Keratinocyte (primary cell): ENCODE results near the gene CABLES2. TPM values are rescaled to one million over a fixed set of nuclear protein-coding genes. Genes with fewer than 3 reads are reported as not detected.

ENCODE experiments used
- DNase-seq: peaks from one replicate; pipeline ENCODE4 v3.0.0-alpha.2; 2011; ENCODE audit warnings: low read depth, missing footprints, low spot score
- FAIRE-seq: peaks from 2 replicates; lab custom pipeline; 2011; peaks lifted over from hg19 to GRCh38; lab: Jason Lieb, UNC
- H2AFZ ChIP-seq: 2 replicates; pipeline ENCODE4 v1.6.0; 2012; ENCODE audit warnings: low read length, control low read depth, inconsistent platforms; ENCODE audit not compliant: control insufficient read depth
- H3K27ac ChIP-seq: 2 replicates; pipeline ENCODE4 v1.5.1; 2011; ENCODE audit warnings: low read length; ENCODE audit not compliant: control insufficient read depth, insufficient read depth
- H3K27me3 ChIP-seq: 3 replicates; pipeline ENCODE4 v1.6.0; 2011; ENCODE audit warnings: low read length; ENCODE audit not compliant: control insufficient read depth, insufficient read depth; ENCODE audit errors: extremely low read depth
- H3K36me3 ChIP-seq, 2 experiments: 2 replicates in 1 of 2; 3 replicates in 1 of 2; pipeline ENCODE4 v1.5.1; 2011; ENCODE audit warnings: low read length in 2 of 2, mild to moderate bottlenecking in 1 of 2; ENCODE audit not compliant: control insufficient read depth in 2 of 2, insufficient read depth in 2 of 2; ENCODE audit errors: extremely low read depth in 1 of 2
- H3K4me1 ChIP-seq: 3 replicates; pipeline ENCODE4 v1.5.1; 2011; ENCODE audit warnings: low read length; ENCODE audit not compliant: control insufficient read depth, insufficient read depth; ENCODE audit errors: extremely low read depth
- H3K4me2 ChIP-seq: 3 replicates; pipeline ENCODE4 v1.6.0; 2011; ENCODE audit warnings: low read depth, low read length; ENCODE audit not compliant: control insufficient read depth, insufficient read depth; ENCODE audit errors: extremely low read depth
- H3K4me3 ChIP-seq, 3 experiments: fragments of 200-600 bp in 1 of 3; sonication (generic) in 1 of 3; 2 replicates in 2 of 3; 3 replicates in 1 of 3; pipeline ENCODE4 v1.5.1; 2011 to 2016; ENCODE audit warnings: low read length in 3 of 3, mild to moderate bottlenecking in 3 of 3, control low read depth in 2 of 3, inconsistent platforms in 1 of 3, low read depth in 1 of 3, mixed read lengths in 1 of 3, mixed run types in 1 of 3, moderate library complexity in 1 of 3; ENCODE audit not compliant: control insufficient read depth in 2 of 3, insufficient read depth in 2 of 3; ENCODE audit errors: extremely low read depth in 1 of 3
- H3K79me2 ChIP-seq: 2 replicates; pipeline ENCODE4 v1.6.0; 2012; ENCODE audit warnings: low read length; ENCODE audit not compliant: control insufficient read depth, insufficient read depth
- H3K9ac ChIP-seq: 3 replicates; pipeline ENCODE4 v1.6.0; 2011; ENCODE audit warnings: low read length; ENCODE audit not compliant: control insufficient read depth, insufficient read depth; ENCODE audit errors: extremely low read depth
- H3K9me1 ChIP-seq: 3 replicates; pipeline ENCODE4 v1.6.0; 2011; ENCODE audit warnings: low read length; ENCODE audit not compliant: control insufficient read depth, insufficient read depth; ENCODE audit errors: extremely low read depth
- H3K9me3 ChIP-seq: 2 replicates; pipeline ENCODE4 v1.5.1; 2012; ENCODE audit warnings: low read depth, low read length; ENCODE audit not compliant: control insufficient read depth
- H4K20me1 ChIP-seq: 3 replicates; pipeline ENCODE4 v1.6.0; 2011; ENCODE audit warnings: low read length; ENCODE audit not compliant: control insufficient read depth, insufficient read depth; ENCODE audit errors: extremely low read depth
- CTCF ChIP-seq, 3 experiments: IDR thresholded peaks in 1 of 3; conservative IDR thresholded peaks in 1 of 3; optimal IDR thresholded peaks in 1 of 3; 2 replicates in 2 of 3; 3 replicates in 1 of 3; pipeline versions ENCODE3 to v1.5.1; 2011; ENCODE audit warnings: low read length in 3 of 3, mild to moderate bottlenecking in 3 of 3, moderate library complexity in 2 of 3, control low read depth in 1 of 3, inconsistent platforms in 1 of 3; ENCODE audit not compliant: insufficient read depth in 2 of 3; ENCODE audit errors: extremely low read depth in 1 of 3
- EZH2 ChIP-seq: IDR thresholded peaks from one replicate; pipeline ENCODE4 v1.6.1; 2012; ENCODE audit warnings: inconsistent platforms, mild to moderate bottlenecking, low read length, moderate library complexity
- dilution Hi-C: fragments of 300-500 bp; cut with MboI; formaldehyde crosslinking; loops from one replicate; pipeline ENCODE4 v1.7.0; 2020; ENCODE audit warnings: low sequenced_read_pairs; ENCODE audit not compliant: extremely low pct_ligation_motif_present
- polyA plus RNA-seq, 5 experiments: library from polyadenylated mRNA; depleted of rRNA in 3 of 5; stranded (reverse) in 3 of 5; stranded (forward) in 1 of 5; unstranded in 1 of 5; fragments of >200 nt; gene quantifications; 1 replicate in 1 of 5; 2 replicates in 3 of 5; 3 replicates in 1 of 5; pipeline versions ENCODE4 v1.2.1 to v1.2.3, GENCODE V29; 2011 to 2012; ENCODE audit warnings: missing spikeins in 2 of 5, low read depth in 1 of 5, low replicate concordance in 1 of 5

Gene CABLES2
- polyA plus RNA-seq, 1 donor (not counting 4 experiments of a cell fraction or from before 2014, with no cell fraction given) = 2.2 TPM

DNA sequence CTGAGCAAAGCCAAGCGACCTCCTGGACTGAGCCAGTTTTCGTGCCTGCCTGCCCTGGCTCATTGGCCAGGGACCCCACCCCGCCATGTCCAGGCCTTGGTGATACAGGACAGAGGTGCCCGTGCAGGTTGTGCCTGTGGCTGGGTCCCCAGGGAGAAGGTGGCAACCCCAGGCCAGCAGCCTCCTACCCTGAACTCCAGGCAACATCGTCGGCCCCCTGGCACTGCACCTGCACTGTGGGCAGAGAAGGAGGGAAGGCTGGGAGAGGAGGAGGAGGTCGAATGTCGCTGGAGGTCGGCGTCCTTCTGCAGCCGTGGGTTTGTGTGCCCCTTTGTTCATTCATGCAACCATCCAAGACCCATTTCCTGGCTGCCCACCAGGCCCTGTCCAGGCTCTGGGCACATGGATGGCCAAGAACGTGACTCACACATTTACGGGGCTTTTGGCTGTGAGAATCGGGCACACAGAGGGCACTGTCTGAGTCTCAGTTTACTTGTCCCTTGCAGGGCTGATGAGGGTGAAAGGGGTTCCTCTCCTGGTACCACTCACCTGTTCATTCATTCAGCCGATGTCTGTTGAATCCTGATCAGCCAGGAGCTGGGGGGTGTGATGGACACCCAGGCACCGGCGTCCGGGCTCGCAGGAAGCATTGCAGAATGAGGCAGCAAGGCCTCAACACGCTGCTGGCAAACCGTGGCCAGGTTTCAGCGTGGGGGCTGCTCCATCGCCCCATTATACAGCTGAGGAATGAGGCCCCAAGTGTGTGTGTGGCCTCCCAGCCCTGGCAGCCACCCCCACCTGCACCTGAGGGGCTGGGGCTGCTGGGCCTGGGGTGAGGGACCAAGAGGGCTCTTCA lies 22.6 kb upstream of the CABLES2 start:
- Histone ChIP-seq H2AFZ (no peak overlapping the region), H3K27me3 (peaks cover 17% of the 10 kb centered on the region), H3K36me3 (no peaks in the 10 kb centered on the region), H3K9me1 (no peaks in the 10 kb centered on the region), H4K20me1 (peaks cover 3% of the 10 kb centered on the region), H3K9ac (no peak overlapping the region), H3K9me3 (no peaks in the 10 kb centered on the region), H3K4me2 (no peak overlapping the region), H3K79me2 (no peaks in the 10 kb centered on the region), H3K27ac (no peak overlapping the region), H3K4me1 (peaks cover 12% of the 10 kb centered on the region), H3K4me3 (no peak overlapping the region)
- TF ChIP-seq CTCF (optimal IDR thresholded peaks at IDR 0.05 in 1 of 3, IDR thresholded peaks at IDR 0.05 in 1 of 3, conservative IDR thresholded peaks at IDR 0.05 in 1 of 3; ENCODE audit: extremely low read depth in 1 of 3, insufficient read depth in 2 of 3, low read length in 3 of 3) (no peak), EZH2 (no peak)
- DNase-seq (no peak), FAIRE-seq (no peak)
- dilution Hi-C loops = loop anchor here (25.0 kb wide), 1 partner anchor 108 kb away; no protein-coding TSS in a partner anchor

DNA sequence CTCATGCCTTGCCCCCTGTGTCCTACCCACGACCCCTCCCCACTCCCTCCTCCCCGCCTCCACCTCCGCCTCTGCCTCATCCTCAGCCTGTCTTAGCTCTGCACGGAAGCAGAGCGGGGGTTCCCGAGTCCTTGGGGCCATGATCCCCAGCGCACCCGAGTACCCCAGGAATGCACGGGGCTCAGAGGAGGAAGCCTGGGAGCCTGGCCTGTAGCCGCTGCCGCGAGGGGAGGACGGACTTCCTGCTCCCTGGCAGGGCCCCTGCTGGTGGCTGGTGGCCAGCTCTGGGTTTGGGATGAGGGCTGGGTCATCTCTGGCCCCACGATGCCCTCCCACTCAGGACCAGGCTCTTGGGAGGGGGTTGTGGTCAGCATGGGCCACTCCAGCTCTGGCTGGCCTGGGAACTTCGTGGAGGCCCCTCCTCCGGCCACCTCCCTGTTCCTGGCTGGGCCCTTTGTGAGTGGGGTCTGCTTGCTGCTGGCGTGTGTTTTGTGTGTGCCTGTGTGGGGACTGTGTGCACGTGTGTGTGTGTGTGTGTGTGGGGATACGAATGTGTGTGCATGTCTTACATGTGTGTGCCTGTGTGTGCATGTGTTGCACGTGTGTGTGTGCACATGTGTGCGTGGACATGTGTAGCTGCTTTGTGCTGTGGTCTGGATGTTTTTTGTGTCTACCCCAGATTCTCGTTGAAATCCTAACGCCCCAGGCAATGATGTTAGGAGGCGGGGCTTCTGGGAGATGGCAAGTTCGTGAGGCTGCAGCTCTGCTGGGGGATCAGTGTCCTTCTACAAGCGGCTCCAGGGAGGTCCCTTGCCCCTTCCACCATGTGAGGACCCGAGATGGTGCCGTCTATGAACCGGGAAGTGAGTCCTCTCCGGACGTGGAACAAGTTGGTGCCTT lies 21.6 kb upstream of the CABLES2 start:
- Histone ChIP-seq H3K9me3 (no peaks in the 10 kb centered on the region), H2AFZ (no peak overlapping the region), H3K9ac (no peak overlapping the region), H3K27ac (no peak overlapping the region), H3K4me1 (peaks cover 12% of the 10 kb centered on the region), H3K4me2 (no peak overlapping the region), H4K20me1 (peaks cover 3% of the 10 kb centered on the region), H3K36me3 (no peaks in the 10 kb centered on the region), H3K27me3 (peaks cover 20% of the 10 kb centered on the region), H3K79me2 (no peaks in the 10 kb centered on the region), H3K9me1 (no peaks in the 10 kb centered on the region), H3K4me3 (no peak overlapping the region)
- dilution Hi-C loops = loop anchor here (25.0 kb wide), 1 partner anchor 109 kb away; no protein-coding TSS in a partner anchor
- TF ChIP-seq CTCF (optimal IDR thresholded peaks at IDR 0.05 in 1 of 3, IDR thresholded peaks at IDR 0.05 in 1 of 3, conservative IDR thresholded peaks at IDR 0.05 in 1 of 3; ENCODE audit: extremely low read depth in 1 of 3, insufficient read depth in 2 of 3, low read length in 3 of 3) (no peak), EZH2 (no peak)
- FAIRE-seq = no peak
- no peak for DNase-seq
